HL-60 (cell line): ENCODE data around the gene SLC1A1.
"Not testable (repeated sequence)": the region's sequence is repeated elsewhere in the genome, so short reads cannot be mapped to it uniquely, and the experiment has no call there.

Source experiments
- DNase-seq, 2 experiments: peaks; one replicate each; pipeline ENCODE4 v3.0.0-alpha.2; 2010 to 2020; ENCODE audit warnings: low read depth in 1 of 2, low spot score in 1 of 2
- H3K27ac ChIP-seq: fragments of 250-450 bp; sonication (Bioruptor Pico); replicated peaks from 2 replicates; pipeline ENCODE4 v1.5.1; 2020; ENCODE audit warnings: mild to moderate bottlenecking, moderate library complexity
- H3K27me3 ChIP-seq: fragments of 250-450 bp; sonication (Bioruptor Pico); 2 replicates; pipeline ENCODE4 v1.5.1; 2021; ENCODE audit warnings: mild to moderate bottlenecking, moderate library complexity; ENCODE audit not compliant: insufficient read depth, poor library complexity, severe bottlenecking
- H3K4me3 ChIP-seq: replicated peaks from 2 replicates; pipeline ENCODE4 v1.5.1; 2011; ENCODE audit warnings: mild to moderate bottlenecking, control low read depth, low read length; ENCODE audit not compliant: insufficient read depth
- CTCF ChIP-seq: IDR thresholded peaks from one replicate; pipeline ENCODE4 v1.5.1; 2011; ENCODE audit warnings: low read length, control low read depth, inconsistent platforms; ENCODE audit not compliant: insufficient read depth
- GABPA ChIP-seq: IDR thresholded peaks from 2 replicates; pipeline ENCODE4 v1.6.1; 2012; ENCODE audit warnings: low read depth
- POLR2AphosphoS5 ChIP-seq: IDR thresholded peaks from 2 replicates; pipeline ENCODE4 v1.6.1; 2012; ENCODE audit warnings: low read depth
- REST ChIP-seq: IDR thresholded peaks from 2 replicates; pipeline ENCODE4 v1.6.1; 2012; ENCODE audit warnings: low read depth; ENCODE audit not compliant: insufficient replicate concordance
- SPI1 ChIP-seq: IDR thresholded peaks from 2 replicates; pipeline ENCODE4 v1.6.1; 2012; ENCODE audit warnings: low read depth, mild to moderate bottlenecking, borderline replicate concordance

The SLC1A1 gene

GRCh38 chr9:4603830-4604229, 113.6 kb downstream of the SLC1A1 start:
- no peaks in the 10 kb centered on the region for H3K27me3 ChIP-seq
- TF ChIP-seq POLR2AphosphoS5 (no peak), REST (no peak), GABPA (no peak), CTCF (no peak), SPI1 (no peak)
- H3K4me3 ChIP-seq = no peak overlapping the region
- no peak for DNase-seq
- no peak overlapping the region for H3K27ac ChIP-seq

GRCh38 chr9:4604678-4605095, 114.4 kb downstream of the SLC1A1 start:
- no peak overlapping the region for H3K4me3 ChIP-seq
- no peaks in the 10 kb centered on the region for H3K27me3 ChIP-seq
- H3K27ac ChIP-seq = no peak overlapping the region
- peak in 1 of 2 experiments; percentile 73 for DNase-seq
- TF ChIP-seq GABPA (no peak), SPI1 (no peak), REST (no peak), POLR2AphosphoS5 (no peak), CTCF (peak; percentile 60)

GRCh38 chr9:4606033-4606432, 115.8 kb downstream of the SLC1A1 start:
- H3K27ac ChIP-seq, DNase-seq, H3K4me3 ChIP-seq, H3K27me3 ChIP-seq: not testable (repeated sequence)

GRCh38 chr9:4614627-4615026, 124.4 kb downstream of the SLC1A1 start:
- Histone ChIP-seq H3K27me3 (peaks cover 5% of the 10 kb centered on the region), H3K27ac (no peak overlapping the region), H3K4me3 (no peak overlapping the region)
- TF ChIP-seq SPI1 (no peak), REST (no peak), GABPA (no peak), POLR2AphosphoS5 (no peak), CTCF (no peak)
- DNase-seq = no peak
